HFF-Myc (cell line): ENCODE results near the gene LIPC.

Experiments used
- DNase-seq: peaks from one replicate; pipeline ENCODE4 v3.0.0-alpha.2; 2011; ENCODE audit warnings: low read depth; ENCODE audit errors: extremely low read depth
- H3K4me3 ChIP-seq: replicated peaks from 2 replicates; pipeline ENCODE4 v1.5.1; 2011; ENCODE audit warnings: low read depth, mild to moderate bottlenecking, control low read depth, low read length
- CTCF ChIP-seq: IDR thresholded peaks from 2 replicates; pipeline ENCODE4 v1.5.1; 2012; ENCODE audit warnings: mild to moderate bottlenecking, low read depth, low read length, control low read depth; ENCODE audit errors: missing control alignments

The LIPC gene

DNA sequence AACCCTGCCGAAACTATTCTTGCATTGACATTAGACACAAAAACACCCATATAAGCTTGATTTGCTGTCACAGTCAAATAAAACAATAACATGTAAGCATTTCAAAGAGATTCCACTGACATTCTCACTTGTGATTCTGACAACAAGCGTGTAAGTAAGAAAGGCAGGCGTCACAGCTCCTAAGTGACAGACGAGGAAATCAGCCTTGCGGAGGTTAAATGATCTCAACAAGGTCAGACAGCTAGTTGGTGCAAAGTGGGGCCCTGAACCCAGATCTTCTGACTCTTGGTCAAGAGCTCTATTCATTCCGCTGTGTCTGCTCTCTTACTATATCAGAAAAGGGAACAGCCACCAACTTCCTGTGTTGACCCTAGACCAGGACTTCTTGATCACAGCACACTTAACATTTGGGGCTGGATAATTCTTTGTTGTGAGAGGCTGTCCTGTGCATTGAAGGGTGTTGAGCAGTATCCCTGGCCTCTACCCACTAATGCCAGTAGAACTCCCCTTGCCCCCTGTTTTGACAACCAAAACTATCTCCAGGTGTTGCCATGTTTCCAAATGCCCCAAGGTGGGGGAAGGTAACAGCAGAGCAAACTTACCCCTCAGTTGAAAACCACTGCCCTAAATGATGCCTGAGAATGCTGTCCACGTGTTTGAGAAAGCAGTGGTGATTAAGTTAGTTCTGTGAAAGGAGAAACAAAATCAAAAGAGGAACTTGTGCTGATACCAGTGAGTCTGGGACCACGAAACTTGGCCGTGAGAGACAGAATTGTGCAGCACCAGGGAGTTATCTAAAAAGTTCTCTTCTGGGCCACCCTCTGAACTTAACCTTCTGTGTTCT is 86.1 kb downstream of the LIPC start:
- DNase-seq = no peak
- no peak for TF ChIP-seq CTCF
- H3K4me3 ChIP-seq = no peak overlapping the region

DNA sequence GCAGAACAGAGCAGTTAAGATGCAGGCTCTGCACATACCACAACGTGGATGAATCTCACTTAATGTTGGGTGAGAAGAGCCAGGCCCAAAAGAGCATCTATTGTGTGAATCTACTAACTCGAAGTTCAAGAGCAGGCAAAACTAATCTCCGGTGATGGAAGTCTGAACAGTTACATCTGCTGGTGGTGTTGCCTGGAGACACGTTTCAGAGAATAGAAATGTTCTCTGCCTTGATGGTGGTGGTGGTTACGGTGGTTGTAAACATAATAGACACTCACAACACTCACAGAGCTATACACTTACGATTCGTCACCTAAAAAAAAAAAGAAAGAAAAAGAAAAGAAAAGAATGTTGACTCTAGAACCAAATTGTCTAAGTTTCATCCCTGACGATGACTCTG is 86.8 kb downstream of the LIPC start:
- no peak for TF ChIP-seq CTCF
- no peak for DNase-seq
- H3K4me3 ChIP-seq = no peak overlapping the region

DNA sequence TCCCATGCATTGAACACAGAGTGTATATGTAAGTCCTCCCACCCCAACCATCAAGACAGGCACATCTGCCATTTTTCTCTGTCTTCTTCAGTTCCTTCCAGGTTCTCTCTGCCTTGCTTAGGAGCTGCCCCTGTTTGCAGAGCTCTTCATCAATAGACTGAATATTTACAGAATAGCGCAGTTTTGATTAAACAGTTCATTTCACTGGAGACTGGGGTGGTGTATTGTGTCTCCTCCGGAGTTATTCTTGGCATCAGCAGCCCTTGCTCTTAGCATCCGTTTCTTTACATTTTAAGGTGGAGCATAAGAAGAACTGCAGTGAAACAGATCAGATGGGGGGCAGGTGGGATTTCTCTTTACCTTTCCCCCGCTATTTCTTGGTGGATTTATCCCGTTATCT is 87.7 kb downstream of the LIPC start:
- no peak for TF ChIP-seq CTCF
- no peak overlapping the region for H3K4me3 ChIP-seq
- no peak for DNase-seq

GRCh38 chr15:58520464-58520863 is 88.7 kb downstream of the LIPC start:
- no peak for DNase-seq
- no peak for TF ChIP-seq CTCF
- H3K4me3 ChIP-seq = no peak overlapping the region

GRCh38 chr15:58520936-58521292 is 89.1 kb downstream of the LIPC start:
- DNase-seq = no peak
- TF ChIP-seq CTCF = no peak
- no peak overlapping the region for H3K4me3 ChIP-seq

DNA sequence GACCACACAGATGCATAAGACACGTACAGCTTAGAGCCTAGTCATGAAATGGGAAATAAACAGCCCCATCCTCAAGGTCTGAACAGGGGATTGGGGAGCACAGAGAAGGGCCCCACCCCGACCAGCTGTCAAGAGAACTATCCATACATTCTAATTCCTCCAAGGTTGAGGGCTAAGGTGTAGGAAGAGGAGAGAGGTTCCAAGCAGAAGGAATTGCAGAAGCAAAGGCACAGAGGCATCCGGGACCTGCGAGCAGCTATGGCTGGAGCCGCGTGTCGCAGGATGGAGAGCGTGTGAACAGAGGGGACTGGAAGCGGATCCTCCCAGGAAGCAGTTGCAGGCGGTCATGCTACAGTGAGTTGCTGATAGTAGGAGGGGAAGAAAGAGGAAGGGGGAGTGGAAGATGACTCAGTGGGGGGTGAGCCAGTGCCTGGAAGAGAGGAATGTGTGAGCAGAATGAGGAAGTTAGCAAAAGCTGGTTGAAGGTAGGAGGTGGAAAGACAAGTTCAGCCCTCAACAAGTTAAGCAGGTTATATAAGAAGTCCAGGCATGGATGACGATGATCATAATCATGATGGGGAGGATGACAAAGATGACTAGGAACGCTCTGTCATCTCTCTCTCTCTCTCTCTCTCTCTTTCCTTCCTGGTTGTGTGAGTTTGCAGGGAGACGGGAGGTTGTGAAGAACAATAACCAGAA is 89.7 kb downstream of the LIPC start:
- no peak overlapping the region for H3K4me3 ChIP-seq

More for the DNA sequence above, 89.7 kb downstream of the LIPC start:
- no peak for TF ChIP-seq CTCF
- peak; percentile 43 for DNase-seq
